GM18526 (cell line): ENCODE measurements around the gene MKNK1.

Source experiments
- POLR2A ChIP-seq: IDR thresholded peaks from 3 replicates; pipeline ENCODE4 v1.6.1; 2011; ENCODE audit not compliant: insufficient read length; ENCODE audit errors: extremely low read depth

Gene MKNK1

GRCh38 chr1:46519209-46519608, 84.9 kb downstream of the MKNK1 start:
- TF ChIP-seq POLR2A: no peak

DNA sequence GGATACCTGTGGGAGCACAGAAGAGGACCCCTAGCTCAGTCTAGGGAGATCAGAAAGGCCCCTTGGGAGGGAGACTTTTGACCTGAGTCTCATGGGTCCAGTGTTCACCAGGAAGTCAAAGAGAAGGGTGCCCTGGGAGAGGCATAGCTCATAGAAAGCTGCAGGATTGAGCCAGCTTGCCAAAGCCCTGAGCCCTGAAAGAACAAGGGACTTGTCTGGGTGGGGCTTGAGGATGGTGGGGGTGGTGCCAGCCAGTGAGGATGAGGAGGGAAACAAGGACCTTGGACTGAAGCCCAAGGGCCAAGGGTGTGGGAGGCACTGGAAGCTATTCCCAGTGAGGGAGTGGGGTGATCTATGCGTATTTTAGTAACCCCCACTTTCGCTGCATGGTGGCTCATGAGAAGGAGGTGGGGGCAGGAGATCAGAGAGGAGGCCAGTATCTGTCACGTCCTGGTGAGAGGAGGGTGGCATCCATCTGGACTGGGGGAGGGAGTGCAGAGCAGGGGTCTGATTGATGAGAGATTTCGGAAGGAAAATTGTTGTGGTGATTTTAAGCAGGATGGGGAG, 86.1 kb downstream of the MKNK1 start:
- TF ChIP-seq POLR2A: no peak

DNA sequence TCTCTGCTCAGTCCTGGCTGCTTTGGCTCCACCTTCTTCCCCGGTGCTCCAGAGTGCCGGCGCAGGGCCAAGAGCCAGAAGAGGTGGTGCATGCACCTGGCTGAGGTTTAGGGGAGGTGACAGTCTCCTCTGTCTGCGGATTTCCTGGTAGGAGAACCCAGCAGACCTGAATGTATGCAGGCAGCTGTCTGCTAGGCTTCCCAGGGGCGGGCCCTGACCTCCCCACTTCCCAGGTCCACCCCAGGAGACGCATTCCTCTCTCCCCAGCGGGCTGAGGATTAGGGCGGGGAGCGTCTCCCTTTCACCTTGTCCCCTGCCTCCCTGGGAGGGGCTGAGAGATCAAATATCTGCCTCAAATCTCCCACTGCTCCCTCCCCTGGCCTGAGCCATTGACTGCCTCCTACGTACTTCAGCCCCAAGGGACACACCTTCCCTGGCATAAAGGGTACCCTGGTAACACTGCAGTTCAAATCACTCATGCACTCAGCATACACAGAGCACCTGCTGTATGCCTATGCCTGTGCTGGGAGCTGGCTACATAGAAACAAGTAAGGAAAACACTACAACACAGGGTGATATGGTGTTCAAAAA, 87.0 kb downstream of the MKNK1 start:
- no peak for TF ChIP-seq POLR2A

DNA sequence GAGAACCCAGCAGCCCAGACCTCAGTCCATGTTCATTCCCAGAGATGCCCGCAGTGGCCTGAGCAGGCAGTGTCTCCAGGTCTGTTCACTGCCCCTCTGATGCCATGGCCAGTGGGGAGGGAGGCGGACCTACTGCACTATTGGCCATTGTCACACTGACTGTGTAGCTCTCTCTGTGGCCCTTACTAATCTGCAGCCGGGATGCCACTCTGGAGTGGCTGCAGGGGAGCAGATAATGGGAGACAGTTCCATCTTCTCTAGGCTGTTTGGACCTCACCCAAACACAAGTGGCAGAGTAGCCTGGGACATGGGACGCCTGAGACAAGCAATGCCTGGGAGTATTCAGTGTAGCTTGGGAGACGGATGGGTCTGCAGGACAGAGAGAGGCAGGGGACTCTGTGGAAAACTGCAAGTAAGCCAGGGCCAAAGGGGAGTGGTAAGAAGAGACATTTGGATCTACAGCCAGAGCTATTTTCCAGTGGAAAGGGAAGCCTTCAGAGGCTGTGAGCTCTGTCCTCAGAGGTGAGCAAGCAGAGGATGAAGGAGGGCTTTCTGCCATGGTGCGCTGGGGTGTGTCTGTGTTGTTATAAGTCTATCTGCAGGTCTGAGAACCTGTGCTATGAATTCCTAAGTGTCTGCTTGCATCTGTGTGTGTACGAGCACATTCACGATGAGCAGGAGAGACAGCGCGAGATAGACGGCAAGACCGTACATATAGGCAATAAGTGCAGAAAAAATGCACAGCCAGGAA, 87.7 kb downstream of the MKNK1 start:
- no peak for TF ChIP-seq POLR2A

- TF ChIP-seq POLR2A: no peak
Observed at GRCh38 chr1:46515576-46515975, 88.5 kb downstream of the MKNK1 start.

DNA sequence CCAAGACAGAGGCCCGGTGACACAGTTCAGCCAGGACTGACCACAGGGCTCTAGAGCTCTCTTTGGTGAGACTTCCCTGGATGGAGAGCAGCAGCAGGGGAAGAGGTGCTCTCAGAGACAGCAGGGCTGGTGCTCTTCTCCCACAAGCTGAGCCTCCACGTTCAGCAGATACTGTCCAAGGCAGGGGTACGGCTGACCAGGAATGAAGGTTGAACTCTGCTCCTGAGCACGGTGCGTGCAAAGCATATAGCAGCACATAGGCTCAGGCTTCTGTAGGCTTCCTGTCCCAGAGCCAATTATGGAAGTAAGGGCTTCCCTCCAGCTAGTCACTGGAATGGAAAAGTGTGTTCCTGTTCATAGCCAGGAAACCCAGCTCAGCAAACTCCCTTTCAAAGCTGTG, 90.5 kb downstream of the MKNK1 start:
- TF ChIP-seq POLR2A: no peak

GRCh38 chr1:46512792-46513190, 91.3 kb downstream of the MKNK1 start:
- no peak for TF ChIP-seq POLR2A

DNA sequence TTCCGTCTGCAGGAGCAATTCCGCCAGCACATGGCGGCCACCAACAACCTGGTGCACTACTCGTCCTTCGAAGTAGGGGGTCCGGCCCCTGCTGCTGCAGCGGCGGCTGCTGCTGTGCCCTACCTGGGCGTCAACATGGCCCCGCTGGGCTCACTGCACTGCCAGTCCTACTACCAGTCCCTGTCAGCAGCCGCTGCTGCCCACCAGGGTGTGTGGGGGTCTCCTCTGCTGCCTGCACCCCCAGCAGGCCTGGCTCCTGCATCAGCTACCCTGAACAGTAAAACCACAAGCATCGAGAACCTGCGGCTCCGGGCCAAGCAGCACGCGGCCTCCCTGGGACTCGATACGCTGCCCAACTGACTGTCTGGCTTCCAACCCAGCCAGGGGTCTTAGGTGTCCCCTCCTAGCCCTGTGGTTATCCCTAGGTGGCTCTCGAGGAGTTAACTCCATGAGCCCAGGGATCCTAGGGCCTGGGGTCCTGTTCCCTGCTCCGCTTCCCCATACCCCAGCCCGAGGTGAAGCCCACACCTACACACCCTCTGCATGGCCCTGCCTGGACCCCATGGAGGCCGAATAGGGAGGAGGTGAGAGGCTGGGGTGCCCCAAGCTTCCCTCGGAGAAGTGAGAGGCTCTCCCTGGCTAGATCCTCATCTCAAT, 91.8 kb downstream of the MKNK1 start:
- TF ChIP-seq POLR2A: no peak

DNA sequence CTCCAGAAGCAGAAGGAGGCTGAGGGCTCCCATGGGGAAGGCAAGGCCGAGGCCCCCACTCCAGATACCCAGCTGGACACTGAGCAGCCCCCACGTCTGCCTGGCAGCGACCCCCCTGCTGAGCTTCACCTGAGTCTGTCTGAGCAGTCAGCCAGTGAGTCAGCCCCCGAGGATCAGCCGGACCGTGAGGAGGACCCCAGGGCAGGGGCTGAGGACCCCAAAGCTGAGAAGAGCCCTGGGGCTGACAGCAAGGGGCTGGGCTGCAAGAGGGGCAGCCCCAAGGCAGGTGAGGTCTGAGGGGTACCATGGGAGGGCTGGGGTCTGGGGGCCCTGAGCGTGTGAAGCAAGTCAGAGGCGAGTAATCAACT, 93.1 kb downstream of the MKNK1 start:
- no peak for TF ChIP-seq POLR2A

GRCh38 chr1:46510341-46510997, 93.6 kb downstream of the MKNK1 start:
- TF ChIP-seq POLR2A: no peak

GRCh38 chr1:46508757-46509156, 95.3 kb downstream of the MKNK1 start:
- TF ChIP-seq POLR2A: no peak
